Skeletal muscle satellite cell (primary cell): ENCODE results near the gene PRPF6. TPM values are rescaled to one million over a fixed set of nuclear protein-coding genes. Genes with fewer than 3 reads are reported as not detected.

Source experiments
- H3K27me3 ChIP-seq: 2 replicates; pipeline ENCODE4 v1.7.0; 2013; ENCODE audit warnings: low read length; ENCODE audit not compliant: control insufficient read depth, insufficient read depth
- H3K36me3 ChIP-seq: 2 replicates; pipeline ENCODE4 v1.7.0; 2013; ENCODE audit warnings: mild to moderate bottlenecking, control low read depth, low read length; ENCODE audit not compliant: insufficient read depth
- H3K4me1 ChIP-seq: 2 replicates; pipeline ENCODE4 v1.7.0; 2013; ENCODE audit warnings: low read length; ENCODE audit not compliant: control insufficient read depth, insufficient read depth
- H3K4me2 ChIP-seq: 2 replicates; pipeline ENCODE4 v1.7.0; 2013; ENCODE audit warnings: mild to moderate bottlenecking, low read length
- H3K4me3 ChIP-seq: 2 replicates; pipeline ENCODE4 v1.7.0; 2013; ENCODE audit warnings: low read length
- H3K9ac ChIP-seq: 2 replicates; pipeline ENCODE4 v1.7.0; 2013; ENCODE audit warnings: mild to moderate bottlenecking, low read depth, low read length, moderate library complexity
- H3K9me3 ChIP-seq: replicated peaks from 2 replicates; pipeline ENCODE4 v1.7.0; 2013; ENCODE audit warnings: mild to moderate bottlenecking, control low read depth, low read length
- total RNA-seq: library from RNA; depleted of rRNA; stranded (reverse); fragments of >200 nt; gene quantifications from 2 replicates; pipeline ENCODE4 v1.2.3, GENCODE V29; 2012; rRNA removed

Gene PRPF6, protein sequence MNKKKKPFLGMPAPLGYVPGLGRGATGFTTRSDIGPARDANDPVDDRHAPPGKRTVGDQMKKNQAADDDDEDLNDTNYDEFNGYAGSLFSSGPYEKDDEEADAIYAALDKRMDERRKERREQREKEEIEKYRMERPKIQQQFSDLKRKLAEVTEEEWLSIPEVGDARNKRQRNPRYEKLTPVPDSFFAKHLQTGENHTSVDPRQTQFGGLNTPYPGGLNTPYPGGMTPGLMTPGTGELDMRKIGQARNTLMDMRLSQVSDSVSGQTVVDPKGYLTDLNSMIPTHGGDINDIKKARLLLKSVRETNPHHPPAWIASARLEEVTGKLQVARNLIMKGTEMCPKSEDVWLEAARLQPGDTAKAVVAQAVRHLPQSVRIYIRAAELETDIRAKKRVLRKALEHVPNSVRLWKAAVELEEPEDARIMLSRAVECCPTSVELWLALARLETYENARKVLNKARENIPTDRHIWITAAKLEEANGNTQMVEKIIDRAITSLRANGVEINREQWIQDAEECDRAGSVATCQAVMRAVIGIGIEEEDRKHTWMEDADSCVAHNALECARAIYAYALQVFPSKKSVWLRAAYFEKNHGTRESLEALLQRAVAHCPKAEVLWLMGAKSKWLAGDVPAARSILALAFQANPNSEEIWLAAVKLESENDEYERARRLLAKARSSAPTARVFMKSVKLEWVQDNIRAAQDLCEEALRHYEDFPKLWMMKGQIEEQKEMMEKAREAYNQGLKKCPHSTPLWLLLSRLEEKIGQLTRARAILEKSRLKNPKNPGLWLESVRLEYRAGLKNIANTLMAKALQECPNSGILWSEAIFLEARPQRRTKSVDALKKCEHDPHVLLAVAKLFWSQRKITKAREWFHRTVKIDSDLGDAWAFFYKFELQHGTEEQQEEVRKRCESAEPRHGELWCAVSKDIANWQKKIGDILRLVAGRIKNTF
- 52.7 and 54.6 TPM in 2 replicates for total RNA-seq

DNA sequence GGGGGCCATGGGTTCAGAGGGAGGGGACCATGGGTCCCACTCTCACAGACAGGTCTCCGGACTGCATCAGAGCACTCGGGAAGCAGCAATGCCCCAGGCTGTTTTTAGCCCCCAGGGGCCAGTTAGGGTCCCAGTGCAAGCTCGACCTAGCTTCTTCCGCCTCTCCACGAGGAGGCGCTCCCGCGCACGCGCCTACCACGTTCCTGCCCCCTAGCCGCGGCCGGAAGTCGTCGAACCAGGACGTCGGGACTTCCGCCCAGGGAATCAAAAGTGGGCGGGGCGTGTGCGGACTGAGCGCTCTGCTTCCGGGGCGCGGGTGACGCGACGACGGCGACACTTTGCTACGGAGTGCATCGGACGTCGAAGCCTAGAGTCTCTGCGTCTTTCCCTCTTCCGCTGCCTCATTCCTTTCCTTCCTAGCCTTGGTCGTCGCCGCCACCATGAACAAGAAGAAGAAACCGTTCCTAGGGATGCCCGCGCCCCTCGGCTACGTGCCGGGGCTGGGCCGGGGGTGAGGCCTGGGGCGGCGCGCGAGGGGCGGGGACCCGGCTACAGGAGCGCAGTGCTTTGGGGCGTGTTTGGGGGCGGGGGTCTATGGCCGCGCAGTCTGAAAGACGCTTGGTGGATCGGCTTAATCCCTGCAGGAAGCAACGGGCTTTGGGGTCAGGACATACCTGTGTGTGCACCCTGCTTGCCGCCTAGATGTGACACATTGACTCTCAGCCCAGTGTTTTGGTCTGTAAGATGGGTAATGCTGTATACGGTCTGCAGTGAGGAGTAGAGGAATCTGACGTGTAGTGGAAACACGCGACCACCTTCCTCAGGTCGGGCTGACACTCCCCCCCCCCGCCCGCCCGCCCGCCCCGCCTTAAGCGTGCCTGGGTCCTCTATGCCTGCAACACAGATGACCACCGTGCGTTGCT lies at the start of gene PRPF6:
PRPF6 (plus strand) TSS at position 327 of the 923 bp plus-strand sequence; CDS start at position 441, 114 bp downstream.
- Histone ChIP-seq H3K4me3 (peak within 1 kb of the TSS; percentile 87), H3K9ac (peak within 1 kb of the TSS; percentile 92), H3K27me3 (no peaks in the 10 kb centered on the region), H3K4me1 (peaks cover 35% of the 10 kb centered on the region), H3K4me2 (peak within 1 kb of the TSS; percentile 84), H3K36me3 (peaks cover 24% of the 10 kb centered on the region), H3K9me3 (no peaks in the 10 kb centered on the region)

DNA sequence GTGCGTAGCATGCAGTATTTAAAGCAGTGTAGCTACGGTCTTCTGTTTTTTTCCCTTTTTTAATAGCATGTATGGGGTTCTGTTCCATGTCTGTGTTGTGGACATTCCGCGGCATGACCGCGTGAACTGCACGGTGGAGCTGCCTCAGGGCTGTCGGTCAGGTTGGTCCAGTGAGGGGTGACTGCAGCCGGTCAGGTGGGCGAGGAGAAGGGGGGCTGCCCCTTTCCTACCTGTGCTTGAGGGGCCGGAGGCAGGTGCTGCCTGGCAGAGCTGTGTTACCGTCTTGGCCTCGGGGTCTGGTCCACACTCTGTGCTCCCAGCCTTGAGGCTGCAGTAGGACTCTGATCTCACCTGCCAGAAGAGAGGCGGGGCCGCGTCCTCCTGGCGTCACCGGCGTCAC lies 49.2 kb upstream of the PRPF6 start:
- Histone ChIP-seq H3K9ac (no peak overlapping the region), H3K4me1 (no peaks in the 10 kb centered on the region), H3K36me3 (peaks cover 82% of the 10 kb centered on the region), H3K27me3 (no peaks in the 10 kb centered on the region), H3K4me3 (no peak overlapping the region), H3K9me3 (no peaks in the 10 kb centered on the region), H3K4me2 (no peak overlapping the region)

DNA sequence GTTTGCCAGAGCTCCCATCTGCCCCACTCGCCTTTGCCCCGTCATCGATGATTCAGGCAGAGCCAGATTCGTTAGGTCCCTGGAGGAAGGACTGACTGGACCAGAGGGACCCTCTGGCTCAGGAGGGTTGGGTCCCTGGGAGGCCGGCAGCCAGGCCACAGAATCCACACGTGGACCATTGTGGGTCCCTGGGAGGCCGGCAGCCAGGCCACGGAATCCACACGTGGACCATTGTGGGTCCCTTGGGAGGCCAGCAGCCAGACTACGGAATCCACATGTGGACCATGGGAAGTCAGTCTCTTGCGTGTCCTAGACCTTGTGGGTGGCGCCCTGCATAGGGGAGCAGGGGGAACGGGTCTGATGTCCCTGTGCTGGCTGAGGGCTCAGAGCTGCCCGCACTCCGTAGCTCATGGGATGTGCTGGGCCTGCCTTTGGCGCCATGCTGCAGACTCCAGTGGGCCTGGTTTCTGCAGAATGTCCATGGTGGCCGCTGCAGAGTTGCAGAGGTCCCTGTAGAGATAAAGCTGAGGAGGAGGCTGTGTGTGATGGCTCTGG lies 48.2 kb upstream of the PRPF6 start:
- H3K4me3 ChIP-seq: no peak overlapping the region
- H3K9ac ChIP-seq: no peak overlapping the region
- H3K36me3 ChIP-seq: peaks cover 81% of the 10 kb centered on the region
- no peaks in the 10 kb centered on the region for H3K4me1 ChIP-seq
- H3K9me3 ChIP-seq: no peaks in the 10 kb centered on the region
- H3K4me2 ChIP-seq: no peak overlapping the region
- no peaks in the 10 kb centered on the region for H3K27me3 ChIP-seq

DNA sequence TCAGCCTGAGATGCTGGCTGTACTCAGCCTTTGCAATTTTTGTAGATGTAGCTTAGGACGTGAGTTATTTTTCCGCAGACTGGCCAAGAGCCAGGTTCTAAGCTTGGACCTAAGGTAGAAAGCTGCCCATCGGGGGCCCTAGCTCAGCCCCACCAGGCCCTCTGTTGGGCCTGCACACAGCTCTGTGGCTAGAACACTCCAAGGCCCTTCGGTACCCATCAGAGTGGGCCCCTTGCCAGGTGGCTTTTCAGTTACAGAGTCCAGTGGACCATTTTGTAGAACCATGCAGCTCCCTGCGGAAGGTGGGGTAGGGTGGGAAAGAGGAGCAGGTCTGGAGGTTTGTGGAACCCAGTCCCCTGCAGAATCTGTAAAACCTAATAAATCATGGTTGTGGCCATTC lies 47.3 kb upstream of the PRPF6 start:
- Histone ChIP-seq H3K9ac (no peak overlapping the region), H3K4me3 (no peak overlapping the region), H3K4me1 (no peaks in the 10 kb centered on the region), H3K36me3 (peaks cover 73% of the 10 kb centered on the region), H3K27me3 (no peaks in the 10 kb centered on the region), H3K9me3 (no peaks in the 10 kb centered on the region), H3K4me2 (no peak overlapping the region)

DNA sequence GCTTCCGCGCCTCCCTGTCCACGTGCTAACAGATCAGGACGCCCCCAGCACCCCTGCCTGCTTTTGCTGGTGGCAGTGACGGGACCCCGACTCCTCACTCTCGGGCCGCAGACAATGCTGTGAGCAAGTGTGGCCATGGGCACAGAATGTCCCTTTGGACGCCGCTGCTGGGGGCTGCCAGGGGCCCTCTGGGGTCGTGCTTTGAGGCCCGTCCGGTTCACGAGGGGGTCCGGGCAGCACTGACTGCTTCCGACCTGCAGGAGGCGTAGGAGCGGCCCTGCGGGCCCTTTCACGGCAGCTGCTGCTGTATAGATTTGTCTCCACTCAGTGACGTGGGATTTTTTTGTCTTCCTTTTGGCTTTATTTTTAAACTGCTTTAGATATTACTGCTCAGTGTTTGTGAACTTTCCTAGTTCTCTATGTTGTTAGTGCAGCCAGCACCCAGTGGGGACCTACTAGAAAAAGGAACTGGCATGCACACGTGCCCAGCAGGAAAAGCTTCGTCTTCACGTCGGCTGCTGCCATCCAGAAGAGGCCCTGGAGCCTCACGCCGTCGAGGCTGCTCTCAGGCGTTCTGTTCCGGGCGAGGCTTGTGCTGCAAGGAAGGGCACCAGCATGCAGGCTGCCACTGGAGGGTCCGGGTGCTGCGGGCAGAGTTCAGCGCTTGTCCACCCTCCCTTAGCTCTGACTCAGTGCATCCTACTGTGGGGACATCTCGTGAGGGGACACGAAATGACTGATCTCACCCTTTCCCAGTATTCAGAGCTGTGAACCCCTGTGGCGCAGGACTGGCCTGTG lies 46.5 kb upstream of the PRPF6 start:
- Histone ChIP-seq H3K9me3 (no peaks in the 10 kb centered on the region), H3K36me3 (peaks cover 73% of the 10 kb centered on the region), H3K4me3 (no peak overlapping the region), H3K9ac (no peak overlapping the region), H3K4me2 (no peak overlapping the region), H3K27me3 (no peaks in the 10 kb centered on the region), H3K4me1 (no peaks in the 10 kb centered on the region)

DNA sequence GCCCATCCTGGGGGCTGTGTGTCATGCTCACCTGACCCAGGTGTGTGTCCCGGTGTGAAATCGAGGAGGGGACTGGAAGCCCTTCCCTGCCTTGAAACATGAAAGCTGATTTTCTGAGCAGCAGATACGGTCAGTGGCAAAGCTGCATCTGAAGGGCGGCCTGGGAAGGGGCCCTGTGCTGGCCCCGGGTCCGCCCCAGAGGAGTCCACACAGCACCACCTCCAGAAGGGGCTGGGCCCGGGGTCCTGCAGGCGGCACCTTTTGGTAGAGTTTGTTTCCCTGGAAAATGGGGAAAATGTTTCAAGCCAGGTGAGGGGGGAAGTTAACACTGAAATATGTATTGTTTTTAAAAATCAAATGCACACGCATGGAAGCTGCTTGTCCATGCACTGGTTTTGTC lies 45.5 kb upstream of the PRPF6 start:
- Histone ChIP-seq H3K4me2 (no peak overlapping the region), H3K4me1 (no peaks in the 10 kb centered on the region), H3K36me3 (peaks cover 72% of the 10 kb centered on the region), H3K4me3 (no peak overlapping the region), H3K9me3 (no peaks in the 10 kb centered on the region), H3K9ac (no peak overlapping the region), H3K27me3 (no peaks in the 10 kb centered on the region)

DNA sequence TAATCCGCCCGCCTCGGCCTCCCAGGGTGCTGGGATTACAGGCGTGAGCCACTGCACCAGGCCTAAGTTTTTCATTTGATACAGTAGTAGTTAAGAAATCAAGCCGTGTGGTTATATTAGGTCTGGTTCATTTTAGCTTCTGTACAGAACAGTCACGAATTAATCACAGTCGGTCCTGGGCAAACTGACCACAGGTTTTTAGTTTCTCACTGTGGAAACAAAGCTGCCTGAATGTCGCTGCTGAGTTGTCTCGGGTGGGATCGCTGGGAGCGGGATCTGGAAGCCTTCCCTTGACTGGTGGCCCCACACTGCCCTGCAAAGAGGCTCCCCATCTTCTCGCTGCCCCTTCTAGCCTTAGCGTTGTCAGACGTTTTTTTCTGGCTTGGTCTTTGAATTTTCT lies 43.3 kb upstream of the PRPF6 start:
- H3K4me2 ChIP-seq: no peak overlapping the region
- no peaks in the 10 kb centered on the region for H3K9me3 ChIP-seq
- H3K36me3 ChIP-seq: peaks cover 64% of the 10 kb centered on the region

DNA sequence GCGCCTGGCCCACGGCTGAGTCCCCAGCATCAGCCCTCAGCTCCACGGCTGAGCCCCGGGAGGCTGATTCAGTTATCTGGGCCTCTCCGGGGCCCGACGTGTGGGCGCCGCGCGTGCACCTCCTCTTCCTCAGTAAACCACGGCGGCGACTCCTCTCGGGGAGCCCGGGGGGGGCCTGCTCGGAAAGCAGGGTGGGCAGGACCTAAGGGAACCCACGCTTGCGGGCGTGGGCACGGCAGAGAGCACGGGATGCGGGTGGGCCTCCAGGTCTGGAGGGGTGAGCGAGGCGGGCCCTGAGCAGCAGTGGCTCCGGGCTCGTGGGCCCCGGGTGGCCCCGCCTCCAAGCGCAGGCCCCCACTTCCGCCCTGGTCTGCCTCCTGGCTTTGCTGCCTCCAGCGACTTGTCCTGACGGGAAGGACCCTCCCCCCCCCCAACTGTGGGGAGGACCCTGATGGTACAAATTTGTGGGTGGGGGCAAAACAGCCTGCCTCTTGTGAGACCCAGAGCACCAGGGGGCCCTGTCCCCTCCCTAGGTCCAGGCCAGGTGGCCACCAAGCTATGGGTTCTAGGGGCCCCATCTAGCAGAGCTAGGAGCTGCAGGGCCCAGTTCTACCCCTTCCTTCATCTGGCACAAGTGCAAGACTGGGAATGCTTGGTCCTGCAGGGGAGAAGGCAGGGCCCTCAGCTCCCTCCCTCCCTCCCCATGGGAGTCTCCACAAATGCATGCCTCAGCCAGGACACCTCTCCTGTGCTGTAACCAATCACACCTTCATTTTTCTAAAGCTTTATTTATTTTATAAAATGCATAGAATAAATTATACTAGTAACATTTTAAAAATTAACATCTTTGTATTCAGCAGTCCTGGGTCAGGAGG lies 41.6 kb upstream of the PRPF6 start:
- no peak overlapping the region for H3K9ac ChIP-seq
- H3K36me3 ChIP-seq: peaks cover 68% of the 10 kb centered on the region

More for the DNA sequence above, 43.3 kb upstream of the PRPF6 start:
- no peaks in the 10 kb centered on the region for H3K4me1 ChIP-seq
- no peak overlapping the region for H3K9ac ChIP-seq
- H3K4me3 ChIP-seq: no peak overlapping the region
- H3K27me3 ChIP-seq: no peaks in the 10 kb centered on the region

DNA sequence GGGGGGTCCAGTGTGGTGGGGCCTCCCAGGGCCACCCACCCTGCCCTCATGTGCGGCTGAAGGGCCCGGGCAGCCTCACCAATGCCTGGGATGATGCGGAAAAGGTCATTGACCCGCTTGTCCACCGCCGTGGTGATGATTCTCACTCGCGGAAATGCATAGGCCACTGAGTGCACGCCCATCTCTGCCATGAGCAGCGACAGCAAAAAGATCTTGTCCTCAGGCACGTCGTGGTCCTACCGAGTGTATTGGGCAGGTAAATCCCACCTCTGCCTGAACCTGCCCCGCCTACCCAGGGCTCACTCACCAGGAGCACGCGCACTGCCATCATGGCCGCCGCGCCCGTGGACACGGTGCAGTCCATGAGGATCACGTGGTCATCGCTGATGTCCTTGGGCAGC lies 40.9 kb upstream of the PRPF6 start:
- Histone ChIP-seq H3K36me3 (peaks cover 66% of the 10 kb centered on the region), H3K9ac (no peak overlapping the region)

More for the DNA sequence above, 41.6 kb upstream of the PRPF6 start:
- no peaks in the 10 kb centered on the region for H3K9me3 ChIP-seq
- no peak overlapping the region for H3K4me2 ChIP-seq
- H3K27me3 ChIP-seq: no peaks in the 10 kb centered on the region
- H3K4me1 ChIP-seq: no peaks in the 10 kb centered on the region
- no peak overlapping the region for H3K4me3 ChIP-seq

More for the DNA sequence above, 40.9 kb upstream of the PRPF6 start:
- Histone ChIP-seq H3K4me1 (no peaks in the 10 kb centered on the region), H3K9me3 (no peaks in the 10 kb centered on the region), H3K4me2 (no peak overlapping the region), H3K27me3 (no peaks in the 10 kb centered on the region), H3K4me3 (no peak overlapping the region)
